Retinal pigment epithelial cell (primary cell): ENCODE measurements around the gene MED15.
A peak's percentile ranks its signal among the peaks of the same experiment; 100 is the strongest.

Experiments used
- DNase-seq: peaks from one replicate; pipeline ENCODE4 v3.0.0-alpha.2; 2010; ENCODE audit warnings: low read depth
- H3K4me3 ChIP-seq: 2 replicates; pipeline ENCODE4 v1.5.1; 2011; ENCODE audit warnings: mild to moderate bottlenecking, low read length, control low read depth, moderate library complexity
- TF ChIP-seq, protein P1 (sequence below): conservative IDR thresholded peaks from 2 replicates; pipeline ENCODE4 v1.5.1; 2011; ENCODE audit warnings: low read depth, low read length, control low read depth, inconsistent platforms

The MED15 gene

DNA sequence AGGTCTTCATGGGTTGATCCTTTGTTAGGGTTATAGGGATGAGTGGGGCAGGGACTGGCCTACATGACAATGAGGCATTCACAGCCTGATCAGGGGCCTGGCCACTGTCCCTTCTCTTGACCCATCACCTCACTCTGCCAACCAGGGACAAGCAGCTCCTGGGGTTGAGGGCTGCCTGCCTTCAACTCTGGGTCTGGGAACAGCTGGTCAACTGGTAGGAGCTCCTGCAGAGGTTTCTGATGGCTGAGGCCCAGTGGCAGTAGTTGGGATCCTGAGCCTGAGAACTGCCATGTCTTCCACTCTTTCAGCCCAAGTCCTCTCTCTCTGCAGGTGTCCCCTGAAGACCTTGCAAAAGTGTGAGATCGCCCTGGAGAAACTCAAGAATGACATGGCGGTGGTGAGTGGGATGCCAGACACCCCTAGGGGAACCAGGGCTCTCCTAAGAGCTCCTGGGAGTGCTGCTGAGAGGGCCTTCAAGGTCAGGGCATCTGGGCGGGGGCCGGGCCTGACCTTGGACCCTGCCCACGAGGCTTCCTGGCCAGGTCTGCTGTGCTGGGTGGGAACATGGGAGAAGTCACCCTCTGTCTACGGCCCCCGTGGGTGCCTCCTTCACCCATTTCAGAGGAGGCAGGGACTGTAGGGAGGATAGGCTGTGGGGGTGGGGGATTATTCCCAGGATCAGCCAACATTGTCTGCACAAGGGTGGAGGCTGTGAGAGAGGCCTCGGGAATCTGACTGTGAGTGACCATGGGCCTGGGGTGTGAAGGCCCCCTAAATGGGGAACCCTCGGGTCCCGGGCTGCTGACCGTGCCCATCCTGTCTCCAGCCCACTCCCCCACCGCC is 76.8 kb downstream of the MED15 start:
- no peak for DNase-seq
- TF ChIP-seq, protein P1, sequence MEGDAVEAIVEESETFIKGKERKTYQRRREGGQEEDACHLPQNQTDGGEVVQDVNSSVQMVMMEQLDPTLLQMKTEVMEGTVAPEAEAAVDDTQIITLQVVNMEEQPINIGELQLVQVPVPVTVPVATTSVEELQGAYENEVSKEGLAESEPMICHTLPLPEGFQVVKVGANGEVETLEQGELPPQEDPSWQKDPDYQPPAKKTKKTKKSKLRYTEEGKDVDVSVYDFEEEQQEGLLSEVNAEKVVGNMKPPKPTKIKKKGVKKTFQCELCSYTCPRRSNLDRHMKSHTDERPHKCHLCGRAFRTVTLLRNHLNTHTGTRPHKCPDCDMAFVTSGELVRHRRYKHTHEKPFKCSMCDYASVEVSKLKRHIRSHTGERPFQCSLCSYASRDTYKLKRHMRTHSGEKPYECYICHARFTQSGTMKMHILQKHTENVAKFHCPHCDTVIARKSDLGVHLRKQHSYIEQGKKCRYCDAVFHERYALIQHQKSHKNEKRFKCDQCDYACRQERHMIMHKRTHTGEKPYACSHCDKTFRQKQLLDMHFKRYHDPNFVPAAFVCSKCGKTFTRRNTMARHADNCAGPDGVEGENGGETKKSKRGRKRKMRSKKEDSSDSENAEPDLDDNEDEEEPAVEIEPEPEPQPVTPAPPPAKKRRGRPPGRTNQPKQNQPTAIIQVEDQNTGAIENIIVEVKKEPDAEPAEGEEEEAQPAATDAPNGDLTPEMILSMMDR = no peak

DNA sequence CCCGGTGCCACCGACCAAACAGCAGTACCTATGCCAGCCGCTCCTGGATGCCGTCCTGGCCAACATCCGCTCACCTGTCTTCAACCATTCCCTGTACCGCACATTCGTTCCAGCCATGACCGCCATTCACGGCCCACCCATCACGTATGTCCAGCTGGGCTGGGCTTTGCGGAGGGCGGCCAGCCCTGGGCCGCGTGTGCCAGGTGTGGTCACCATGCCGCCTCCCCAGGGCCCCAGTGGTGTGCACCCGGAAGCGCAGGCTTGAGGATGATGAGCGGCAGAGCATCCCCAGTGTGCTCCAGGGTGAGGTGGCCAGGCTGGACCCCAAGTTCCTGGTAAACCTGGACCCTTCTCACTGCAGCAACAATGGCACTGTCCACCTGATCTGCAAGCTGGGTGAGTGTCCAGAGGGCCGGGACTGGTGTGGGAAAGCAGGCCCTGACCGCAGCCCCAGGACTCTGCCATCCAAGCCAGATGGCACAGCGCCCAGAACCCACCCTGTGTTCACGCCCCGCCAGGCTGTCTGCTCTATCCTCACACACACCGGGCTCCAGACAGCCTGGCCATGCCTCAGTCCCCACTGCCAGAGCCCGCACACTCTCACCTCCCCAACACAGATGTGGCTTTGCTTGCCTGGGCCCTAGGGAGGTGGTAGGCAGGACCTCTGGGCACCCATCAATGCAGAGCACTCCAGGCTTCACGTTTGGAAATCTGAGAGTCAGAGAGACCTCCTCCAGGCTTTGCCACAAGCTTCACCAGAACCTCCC is 77.6 kb downstream of the MED15 start:
- TF ChIP-seq, protein P1 = no peak
- H3K4me3 ChIP-seq = no peak overlapping the region
- DNase-seq = no peak

More for the DNA sequence above, 76.8 kb downstream of the MED15 start:
- no peak overlapping the region for H3K4me3 ChIP-seq

DNA sequence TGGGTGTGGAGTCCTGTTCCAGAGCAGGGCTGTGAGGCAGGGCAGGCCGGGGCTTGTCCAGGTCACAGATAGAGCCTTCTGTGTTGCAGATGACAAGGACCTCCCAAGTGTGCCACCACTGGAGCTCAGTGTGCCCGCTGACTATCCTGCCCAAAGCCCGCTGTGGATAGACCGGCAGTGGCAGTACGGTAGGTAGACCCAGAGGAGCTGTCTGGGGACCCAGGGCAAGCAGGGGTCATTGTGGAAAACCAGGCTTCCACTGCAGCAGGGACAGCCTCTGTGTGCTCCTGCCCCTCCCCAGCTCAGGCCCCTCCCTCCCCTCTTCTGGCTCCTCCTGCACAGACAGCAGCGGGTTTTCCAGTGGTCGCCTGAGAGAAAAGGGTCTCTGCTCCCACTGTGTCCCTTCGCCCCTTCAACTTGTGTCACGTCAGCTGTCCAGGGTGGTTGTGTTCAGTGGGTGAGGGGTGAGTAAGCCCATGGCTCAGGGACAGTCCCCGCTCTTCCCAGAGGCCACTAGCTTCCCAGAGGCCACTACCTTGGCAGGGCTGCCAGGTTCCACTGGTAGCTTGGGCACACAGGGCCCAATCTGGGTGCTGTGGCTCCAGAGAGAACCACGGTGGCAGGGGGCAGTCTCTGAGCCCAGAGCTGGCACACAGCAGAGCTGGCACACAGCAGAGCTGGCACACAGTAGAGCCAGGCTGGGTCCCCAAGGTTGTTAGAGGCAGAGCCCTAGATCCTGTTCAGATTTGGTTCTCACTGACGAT is 78.4 kb downstream of the MED15 start:
- TF ChIP-seq, protein P1 = no peak
- no peak for DNase-seq
- no peak overlapping the region for H3K4me3 ChIP-seq

DNA sequence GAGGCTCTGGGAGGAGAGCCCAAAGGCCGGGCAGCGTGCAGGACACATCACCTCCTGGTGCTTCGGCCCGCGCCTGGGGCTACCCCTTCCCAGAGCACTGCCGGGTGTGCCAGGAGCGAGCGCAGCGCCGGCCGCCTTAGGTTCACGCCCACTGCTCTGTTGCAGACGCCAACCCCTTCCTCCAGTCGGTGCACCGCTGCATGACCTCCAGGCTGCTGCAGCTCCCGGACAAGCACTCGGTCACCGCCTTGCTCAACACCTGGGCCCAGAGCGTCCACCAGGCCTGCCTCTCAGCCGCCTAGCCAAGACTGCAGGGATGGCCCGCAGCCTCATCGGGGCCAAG is 79.0 kb downstream of the MED15 start:
- H3K4me3 ChIP-seq = no peak overlapping the region
- TF ChIP-seq, protein P1 = no peak
- DNase-seq = no peak

DNA sequence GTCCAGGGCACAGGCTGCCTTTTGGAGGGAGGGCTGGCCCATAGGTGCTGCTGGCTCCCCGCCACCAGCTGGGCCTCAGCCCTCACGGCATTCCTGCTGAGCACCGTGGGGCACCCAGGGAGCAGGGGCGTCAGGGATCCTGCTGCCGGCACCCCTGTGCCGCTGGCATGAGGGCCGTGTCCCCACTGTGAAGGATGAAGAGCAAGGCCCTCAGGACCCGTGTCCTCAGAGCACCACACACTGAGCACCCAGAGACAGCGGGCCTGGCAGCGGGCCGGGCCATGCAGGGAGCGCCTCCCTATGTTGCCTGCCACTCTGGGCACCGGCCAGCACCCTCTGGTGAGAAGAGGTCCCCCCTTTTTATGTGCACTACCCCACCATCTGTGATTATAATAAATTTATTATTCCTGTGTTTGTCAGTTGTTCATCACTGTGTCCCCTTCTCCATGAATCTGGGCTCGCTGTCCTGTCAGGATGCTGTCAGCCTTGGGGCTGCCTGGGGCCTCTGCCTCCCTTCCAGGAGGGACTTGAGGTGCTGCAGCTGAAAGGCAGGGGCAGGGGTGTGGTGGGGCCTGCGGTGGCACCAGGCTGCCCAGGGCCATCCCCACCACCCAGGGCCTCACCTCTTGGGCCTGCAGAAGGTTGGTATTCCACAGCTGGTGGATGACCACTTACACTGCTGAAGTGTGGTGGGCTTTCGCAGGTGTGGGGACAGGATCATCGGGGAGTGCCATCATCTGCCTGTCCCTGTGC is 80.0 kb downstream of the MED15 start:
- H3K4me3 ChIP-seq = no peak overlapping the region
- DNase-seq = no peak
- TF ChIP-seq, protein P1 = no peak

DNA sequence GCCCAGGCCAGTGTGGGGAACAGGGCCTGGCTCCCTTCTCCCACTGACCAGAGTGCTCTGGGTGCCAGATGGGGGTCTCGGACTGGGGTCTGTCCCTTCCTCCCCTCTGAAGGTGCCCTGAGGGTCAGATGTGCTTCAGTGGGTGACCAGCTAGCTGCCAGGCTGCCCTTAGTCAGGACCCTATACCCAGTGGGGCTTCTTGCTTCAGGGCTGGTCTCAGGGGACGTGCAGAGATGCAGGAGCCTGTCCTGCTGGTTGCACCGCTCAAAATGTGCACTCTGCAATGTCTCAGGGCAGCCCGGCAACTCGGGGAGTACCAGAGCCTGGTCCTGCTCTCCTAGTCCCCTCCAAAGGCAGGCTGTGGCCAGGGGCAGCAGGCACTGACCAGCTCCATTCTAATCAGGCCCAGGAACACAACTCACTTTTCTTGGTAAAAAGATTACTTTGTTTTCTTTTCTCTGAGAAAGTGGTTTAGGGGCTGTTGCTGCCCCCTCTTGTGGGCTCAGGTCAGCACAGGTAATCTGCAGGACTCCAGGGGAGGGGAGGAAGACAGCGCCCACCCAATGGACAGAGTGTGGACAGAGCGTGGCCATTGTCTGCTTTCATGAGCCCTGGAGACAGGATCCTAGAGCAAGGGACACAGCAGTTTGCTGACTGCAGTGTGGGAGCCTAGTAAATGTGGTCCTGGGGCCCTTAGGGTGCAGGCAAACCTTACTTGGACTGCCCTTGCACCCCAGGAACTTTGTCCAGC is 80.9 kb downstream of the MED15 start:
- no peak for DNase-seq
- TF ChIP-seq, protein P1 = peak; percentile 10
- H3K4me3 ChIP-seq = no peak overlapping the region
